Right lobe of liver (tissue), 4 donors: ENCODE data around the gene WWP2.

Experiments used
- POLR2A ChIP-seq: fragments of 450-650 bp; IDR thresholded peaks from one replicate; pipeline ENCODE4 v1.6.1; 2017; ENCODE audit warnings: antibody characterized with exemption, mild to moderate bottlenecking
- TF ChIP-seq, protein P1 (sequence below), 4 donors: fragments of 200-600 bp in 3 of 4; fragments of 450-650 bp in 1 of 4; IDR thresholded peaks; one replicate each; pipeline versions ENCODE4 v1.5.1 to v1.8.0; 2016 to 2022; ENCODE audit warnings: antibody characterized with exemption in 4 of 4, mild to moderate bottlenecking in 2 of 4
- donor health status: DM: no; HTN: no; CAD: no.
- donor health status: DM: no; HTN: no; CAD: no.
- donor health status: DM: no; HTN: yes; CAD: no.

DNA sequence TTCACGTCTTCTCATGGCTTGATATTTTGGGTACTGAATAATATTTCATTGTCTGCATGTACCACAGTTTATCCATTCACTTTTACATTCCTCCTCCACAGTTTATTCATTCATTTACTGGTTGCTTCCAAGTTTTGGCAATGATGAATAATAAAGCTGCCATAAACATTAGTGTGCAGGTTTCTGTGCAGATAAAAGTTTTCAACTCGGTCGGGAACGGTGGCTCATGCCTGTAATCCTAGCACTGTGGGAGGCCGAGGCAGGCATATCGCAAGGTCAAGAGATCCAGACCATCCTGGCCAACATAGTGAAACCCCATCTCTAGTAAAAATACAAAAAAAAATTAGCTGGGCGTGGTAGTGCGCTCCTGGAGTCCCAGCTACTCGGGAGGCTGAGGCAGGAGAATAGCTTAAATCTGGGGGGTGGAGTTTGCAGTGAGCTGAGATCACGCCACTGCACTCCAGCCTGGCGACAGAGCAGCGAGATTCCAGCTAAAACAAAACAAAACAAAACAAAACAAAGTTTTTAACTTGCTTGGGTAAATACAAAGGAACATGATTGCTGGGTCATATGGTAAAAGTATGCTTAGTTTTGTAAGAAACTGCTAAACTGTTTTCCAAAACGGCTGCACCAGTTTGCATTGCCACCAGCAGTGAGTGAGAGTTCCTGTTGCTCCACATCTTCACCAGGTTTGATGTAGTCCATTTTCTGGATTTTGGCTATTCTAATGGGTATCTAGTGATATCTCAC, 89.5 kb downstream of the WWP2 start:
- TF ChIP-seq, protein P1, sequence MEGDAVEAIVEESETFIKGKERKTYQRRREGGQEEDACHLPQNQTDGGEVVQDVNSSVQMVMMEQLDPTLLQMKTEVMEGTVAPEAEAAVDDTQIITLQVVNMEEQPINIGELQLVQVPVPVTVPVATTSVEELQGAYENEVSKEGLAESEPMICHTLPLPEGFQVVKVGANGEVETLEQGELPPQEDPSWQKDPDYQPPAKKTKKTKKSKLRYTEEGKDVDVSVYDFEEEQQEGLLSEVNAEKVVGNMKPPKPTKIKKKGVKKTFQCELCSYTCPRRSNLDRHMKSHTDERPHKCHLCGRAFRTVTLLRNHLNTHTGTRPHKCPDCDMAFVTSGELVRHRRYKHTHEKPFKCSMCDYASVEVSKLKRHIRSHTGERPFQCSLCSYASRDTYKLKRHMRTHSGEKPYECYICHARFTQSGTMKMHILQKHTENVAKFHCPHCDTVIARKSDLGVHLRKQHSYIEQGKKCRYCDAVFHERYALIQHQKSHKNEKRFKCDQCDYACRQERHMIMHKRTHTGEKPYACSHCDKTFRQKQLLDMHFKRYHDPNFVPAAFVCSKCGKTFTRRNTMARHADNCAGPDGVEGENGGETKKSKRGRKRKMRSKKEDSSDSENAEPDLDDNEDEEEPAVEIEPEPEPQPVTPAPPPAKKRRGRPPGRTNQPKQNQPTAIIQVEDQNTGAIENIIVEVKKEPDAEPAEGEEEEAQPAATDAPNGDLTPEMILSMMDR (IDR thresholded peaks at IDR 0.05), result no peak
- TF ChIP-seq POLR2A, result no peak
